ENCODE measurements around the gene TBCC. TPM values are rescaled to one million over a fixed set of nuclear protein-coding genes. Genes with fewer than 3 reads are reported as not detected.

Gene TBCC
- total and polyA plus RNA-seq, 10 of the 15 experiments (the other 5 are each of a cell fraction or from before 2014, with no cell fraction given): 2.5 to 41.9 (median 20.3) TPM

DNA sequence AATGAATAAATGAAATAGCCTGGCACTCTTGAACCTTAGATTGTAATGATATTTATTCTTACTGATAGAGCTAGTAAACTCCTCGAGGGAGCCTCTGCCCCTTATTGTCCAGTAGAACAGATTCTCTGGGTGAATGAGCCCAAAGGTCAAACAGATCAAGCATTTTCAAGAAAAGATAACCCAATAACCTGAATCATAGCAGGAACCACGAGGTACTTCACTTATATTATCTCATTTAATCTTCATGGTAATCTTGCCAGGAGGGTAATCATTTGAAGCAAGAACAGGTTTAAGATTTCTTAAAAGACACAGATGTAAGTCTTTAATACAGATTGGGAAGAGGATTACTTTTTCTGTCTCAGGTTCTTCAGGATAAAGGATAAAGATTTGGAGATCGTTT lies 17.0 kb upstream of the TBCC start:
- no TSS peak for BruUV-seq (replicated peaks)
- H3K4me3 ChIP-seq: no peak overlapping the region
- no peaks in the 10 kb centered on the region; a peak in 1 of 4 replicates for H3K36me3 ChIP-seq (ENCODE audit: control insufficient read depth in 2 of 2, insufficient read depth in 2 of 2, low read length in 1 of 2)
- ChIA-PET CTCF (interaction anchor here (1.3 kb wide), 1 partner anchor 36 kb away, joined by 4 read pairs; no protein-coding TSS in a partner anchor), POLR2A (no interaction called here), RAD21 (ENCODE audit: unreplicated experiment) (interaction anchor here (1.0 kb wide), 1 partner anchor 14 kb away, joined by 4 read pairs; no protein-coding TSS in a partner anchor), SMC1A (ENCODE audit: uncharacterized antibody, unreplicated experiment) (interaction anchor here (1.0 to 3.0 kb wide), 3 partner anchors 8 to 221 kb away, joined by 3 to 10 read pairs (median 6); partner anchors contain the start of gene PPP2R5D)
- no peaks in the 10 kb centered on the region for H3K9me3 ChIP-seq (replicated peaks; ENCODE audit: control insufficient read depth, insufficient read depth, low read length)
- in situ Hi-C loops (cut with MboI) (no loop called here), intact Hi-C loops (cut with micrococcal nuclease; ENCODE audit: unreplicated experiment) (no loop called here)
- no peak for TF ChIP-seq GATAD2B (conservative IDR thresholded peaks at IDR 0.05; ENCODE audit: low read depth)
- TF ChIP-seq HDAC2 (IDR thresholded peaks at IDR 0.05): no peak
- TF ChIP-seq RB1 (IDR thresholded peaks at IDR 0.05; ENCODE audit: borderline replicate concordance): no peak
- no peak for TF ChIP-seq YY1 (IDR thresholded peaks at IDR 0.05; ENCODE audit: low read depth, low read length)
- no peak for TF ChIP-seq CBFB (IDR thresholded peaks at IDR 0.05; ENCODE audit: low read depth)
- TF ChIP-seq, protein P1, sequence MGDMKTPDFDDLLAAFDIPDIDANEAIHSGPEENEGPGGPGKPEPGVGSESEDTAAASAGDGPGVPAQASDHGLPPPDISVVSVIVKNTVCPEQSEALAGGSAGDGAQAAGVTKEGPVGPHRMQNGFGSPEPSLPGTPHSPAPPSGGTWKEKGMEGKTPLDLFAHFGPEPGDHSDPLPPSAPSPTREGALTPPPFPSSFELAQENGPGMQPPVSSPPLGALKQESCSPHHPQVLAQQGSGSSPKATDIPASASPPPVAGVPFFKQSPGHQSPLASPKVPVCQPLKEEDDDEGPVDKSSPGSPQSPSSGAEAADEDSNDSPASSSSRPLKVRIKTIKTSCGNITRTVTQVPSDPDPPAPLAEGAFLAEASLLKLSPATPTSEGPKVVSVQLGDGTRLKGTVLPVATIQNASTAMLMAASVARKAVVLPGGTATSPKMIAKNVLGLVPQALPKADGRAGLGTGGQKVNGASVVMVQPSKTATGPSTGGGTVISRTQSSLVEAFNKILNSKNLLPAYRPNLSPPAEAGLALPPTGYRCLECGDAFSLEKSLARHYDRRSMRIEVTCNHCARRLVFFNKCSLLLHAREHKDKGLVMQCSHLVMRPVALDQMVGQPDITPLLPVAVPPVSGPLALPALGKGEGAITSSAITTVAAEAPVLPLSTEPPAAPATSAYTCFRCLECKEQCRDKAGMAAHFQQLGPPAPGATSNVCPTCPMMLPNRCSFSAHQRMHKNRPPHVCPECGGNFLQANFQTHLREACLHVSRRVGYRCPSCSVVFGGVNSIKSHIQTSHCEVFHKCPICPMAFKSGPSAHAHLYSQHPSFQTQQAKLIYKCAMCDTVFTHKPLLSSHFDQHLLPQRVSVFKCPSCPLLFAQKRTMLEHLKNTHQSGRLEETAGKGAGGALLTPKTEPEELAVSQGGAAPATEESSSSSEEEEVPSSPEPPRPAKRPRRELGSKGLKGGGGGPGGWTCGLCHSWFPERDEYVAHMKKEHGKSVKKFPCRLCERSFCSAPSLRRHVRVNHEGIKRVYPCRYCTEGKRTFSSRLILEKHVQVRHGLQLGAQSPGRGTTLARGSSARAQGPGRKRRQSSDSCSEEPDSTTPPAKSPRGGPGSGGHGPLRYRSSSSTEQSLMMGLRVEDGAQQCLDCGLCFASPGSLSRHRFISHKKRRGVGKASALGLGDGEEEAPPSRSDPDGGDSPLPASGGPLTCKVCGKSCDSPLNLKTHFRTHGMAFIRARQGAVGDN (IDR thresholded peaks at IDR 0.05): no peak
- no peak for TF ChIP-seq CUX1 (IDR thresholded peaks at IDR 0.05; ENCODE audit: insufficient replicate concordance, low read depth, low read length)
- no peak for TF ChIP-seq ATF3 (IDR thresholded peaks at IDR 0.05; ENCODE audit: borderline replicate concordance, extremely low read depth, low read depth, low read length)
- H3K79me2 ChIP-seq (ENCODE audit: control insufficient read depth, insufficient read depth, low read length): no peaks in the 10 kb centered on the region
- H3K27me3 ChIP-seq (replicated peaks in 1 of 2; ENCODE audit: control insufficient read depth in 2 of 2, insufficient read depth in 2 of 2, low read length in 1 of 2): no peaks in the 10 kb centered on the region
- no peak overlapping the region for H3K4me2 ChIP-seq (ENCODE audit: control insufficient read depth, insufficient read depth)
- no peak for FAIRE-seq
- no peaks in the 10 kb centered on the region for H3K4me1 ChIP-seq (ENCODE audit: control insufficient read depth, insufficient read depth, low read length)
- no peak overlapping the region for H2AFZ ChIP-seq (ENCODE audit: control insufficient read depth, low read depth, low read length)
- no peak overlapping the region for H3K27ac ChIP-seq (ENCODE audit: control insufficient read depth, insufficient read depth)
- no peaks in the 10 kb centered on the region for H4K20me1 ChIP-seq (ENCODE audit: control insufficient read depth, insufficient read depth)
- no peak for ATAC-seq
- H3K9ac ChIP-seq (ENCODE audit: control insufficient read depth, insufficient read depth, low read length): no peak overlapping the region
- no peak for DNase-seq (ENCODE audit: low read depth, low spot score)
- 95% methylated on average over 3 of the region's 3 CpGs for WGBS (ENCODE audit: insufficient coverage, insufficient replicate concordance, low lambda C conversion rate, missing lambda C conversion rate)
